ENCODE measurements around the gene MYO1D. TPM values are rescaled to one million over a fixed set of nuclear protein-coding genes. Genes with fewer than 3 reads are reported as not detected.
"Not testable (repeated sequence)": the region's sequence is repeated elsewhere in the genome, so short reads cannot be mapped to it uniquely, and the experiment has no call there.

MYO1D gene
- total RNA-seq, 4 donors from 2014 or later, result 36.9 to 49.2 (median 39.5) TPM

- DNase-seq (ENCODE audit: low spot score) (no peak), ATAC-seq (ENCODE audit: low FRiP score) (no peak)
- TF ChIP-seq CTCF (IDR thresholded peaks at IDR 0.05), result no peak
Observed at GRCh38 chr17:32752934-32753333, 124.0 kb downstream of the MYO1D start.

DNA sequence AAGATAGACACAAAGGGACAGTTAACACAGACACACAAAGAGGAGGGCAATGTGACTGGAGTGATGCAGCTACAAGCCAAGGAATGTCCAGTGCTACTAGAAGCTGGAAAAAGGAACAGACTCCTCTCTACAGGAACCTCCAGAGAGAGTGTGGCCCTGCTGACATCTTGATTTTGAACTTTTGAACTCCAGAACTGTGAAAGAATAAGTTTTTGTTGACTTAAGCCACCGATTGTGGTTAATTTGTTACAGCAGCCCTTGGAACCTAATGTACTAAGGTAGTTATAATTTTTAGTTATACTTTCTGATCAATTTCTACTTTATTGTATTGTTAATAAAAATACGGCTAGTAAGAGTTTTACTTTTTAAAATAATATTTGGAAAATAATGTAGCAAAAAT lies 129.1 kb downstream of the MYO1D start:
- ATAC-seq (ENCODE audit: low FRiP score), result no peak
- no peak for TF ChIP-seq CTCF (IDR thresholded peaks at IDR 0.05)

GRCh38 chr17:32746698-32747097 lies 130.2 kb downstream of the MYO1D start:
- no peak for ATAC-seq (ENCODE audit: low FRiP score)
- TF ChIP-seq CTCF (IDR thresholded peaks at IDR 0.05), result no peak
- DNase-seq (ENCODE audit: low spot score), result no peak

More for the DNA sequence above, 129.1 kb downstream of the MYO1D start:
- no peak for DNase-seq (ENCODE audit: low spot score)

GRCh38 chr17:32746280-32746679 lies 130.6 kb downstream of the MYO1D start:
- no peak for TF ChIP-seq CTCF (IDR thresholded peaks at IDR 0.05)
- ATAC-seq (ENCODE audit: low FRiP score) (no peak), DNase-seq (ENCODE audit: low spot score) (no peak)

DNA sequence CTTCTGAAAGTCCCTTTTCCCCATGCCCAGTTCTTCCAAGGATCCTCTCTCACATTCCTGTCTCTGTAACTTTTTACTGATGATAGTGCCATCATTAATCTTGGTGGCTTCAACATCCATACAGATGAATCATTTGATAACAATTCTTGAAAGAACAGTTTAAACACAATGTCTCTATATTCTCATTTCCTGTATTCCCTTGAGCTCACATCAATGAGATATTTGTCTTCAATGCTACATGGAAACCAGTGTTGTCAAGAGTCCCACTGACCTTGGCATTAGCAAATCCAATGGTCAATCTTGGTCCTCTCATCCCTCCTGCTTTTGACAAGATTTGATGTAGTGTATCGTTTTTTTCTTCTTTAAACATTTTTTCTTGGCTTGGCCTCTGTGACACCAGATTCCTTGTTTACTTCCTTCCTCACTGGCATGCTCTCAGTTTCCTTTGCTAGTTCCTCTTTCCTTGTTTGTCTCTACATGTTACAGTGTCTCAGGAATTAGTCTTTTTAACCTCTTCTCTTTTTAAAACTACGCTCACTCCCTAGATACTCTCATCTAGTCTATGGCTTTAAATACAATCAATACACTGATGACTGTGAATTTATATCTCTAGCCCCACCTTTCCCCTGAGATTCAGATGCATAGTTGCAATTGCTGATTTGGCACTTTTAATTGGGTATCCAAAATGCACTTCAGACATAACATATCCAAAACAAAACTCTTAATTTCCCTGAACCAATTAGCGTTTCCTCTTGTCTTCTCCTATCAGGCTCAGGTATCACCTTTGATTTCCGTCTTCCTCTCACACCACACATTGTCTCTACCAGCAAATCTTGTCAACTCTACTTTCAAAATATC lies 134.0 kb downstream of the MYO1D start:
- no peak for ATAC-seq (ENCODE audit: low FRiP score)
- no peak for TF ChIP-seq CTCF (IDR thresholded peaks at IDR 0.05)
- no peak for DNase-seq (ENCODE audit: low spot score)

DNA sequence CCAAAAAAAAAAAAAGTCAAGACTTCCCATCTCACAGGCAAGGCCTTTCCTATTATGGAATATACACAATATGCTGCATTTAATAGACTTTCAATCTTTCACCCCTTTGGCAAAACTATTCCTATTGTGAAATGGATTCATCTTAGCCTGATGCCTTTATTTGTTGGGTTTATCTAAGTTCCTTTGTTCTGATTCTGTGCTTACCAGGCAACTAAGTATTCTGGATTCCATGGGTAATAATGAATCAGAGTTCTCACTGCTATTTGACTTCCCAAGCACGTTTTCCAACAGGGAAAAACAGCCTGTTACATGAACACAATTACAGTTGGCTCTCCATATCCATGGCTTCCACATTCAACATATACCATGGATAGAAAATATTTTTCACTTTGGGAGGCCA lies 135.5 kb downstream of the MYO1D start:
- ATAC-seq (ENCODE audit: low FRiP score), result no peak
- TF ChIP-seq CTCF (IDR thresholded peaks at IDR 0.05), result no peak
- no peak for DNase-seq (ENCODE audit: low spot score)

- no peak for ATAC-seq (ENCODE audit: low FRiP score)
Observed at GRCh38 chr17:32739722-32740121, 137.2 kb downstream of the MYO1D start.

DNA sequence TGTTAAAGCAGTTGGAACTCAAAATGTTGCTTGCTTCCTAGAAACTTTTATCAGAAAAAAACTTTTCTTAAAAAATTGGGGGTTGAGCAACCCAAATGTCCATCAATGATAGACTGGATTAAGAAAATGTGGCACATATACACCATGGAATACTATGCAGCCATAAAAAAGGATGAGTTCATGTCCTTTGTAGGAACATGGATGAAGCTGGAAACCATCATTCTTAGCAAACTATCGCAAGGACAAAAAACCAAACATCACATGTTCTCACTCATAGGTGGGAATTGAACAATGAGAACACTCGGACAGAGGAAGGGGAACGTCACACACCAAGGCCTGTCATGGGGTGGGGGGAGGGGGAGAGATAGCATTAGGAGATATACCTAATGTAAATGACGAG lies 137.8 kb downstream of the MYO1D start:
- ATAC-seq (ENCODE audit: low FRiP score); DNase-seq (ENCODE audit: low spot score): not testable (repeated sequence)

More at GRCh38 chr17:32739722-32740121, 137.2 kb downstream of the MYO1D start:
- DNase-seq (ENCODE audit: low spot score), result no peak
- no peak for TF ChIP-seq CTCF (IDR thresholded peaks at IDR 0.05)

Data from omental fat pad (tissue), 4 donors.